Ishikawa (cell line): ENCODE measurements around the gene TBC1D22A.

Experiments used
- CEBPB ChIP-seq: IDR thresholded peaks from 2 replicates; pipeline ENCODE4 v1.6.1; 2012
- EGR1 ChIP-seq: IDR thresholded peaks from 2 replicates; pipeline ENCODE4 v1.6.1; 2012
- EP300 ChIP-seq: IDR thresholded peaks from 2 replicates; pipeline ENCODE4 v1.6.1; 2012; ENCODE audit warnings: borderline replicate concordance
- FOXM1 ChIP-seq: IDR thresholded peaks from 2 replicates; pipeline ENCODE4 v1.6.1; 2012; ENCODE audit warnings: low read depth, borderline replicate concordance
- NFIC ChIP-seq: IDR thresholded peaks from 2 replicates; pipeline ENCODE4 v1.6.1; 2012
- RAD21 ChIP-seq: IDR thresholded peaks from 2 replicates; pipeline ENCODE4 v1.6.1; 2012; ENCODE audit warnings: low read depth
- TAF1 ChIP-seq: IDR thresholded peaks from 2 replicates; pipeline ENCODE4 v1.6.1; 2012; ENCODE audit warnings: low read depth, mild to moderate bottlenecking
- TCF12 ChIP-seq: IDR thresholded peaks from 2 replicates; pipeline ENCODE4 v1.6.1; 2012; ENCODE audit warnings: low read depth
- TEAD4 ChIP-seq: IDR thresholded peaks from 2 replicates; pipeline ENCODE4 v1.6.1; 2012
- YY1 ChIP-seq: IDR thresholded peaks from 2 replicates; pipeline ENCODE4 v1.6.1; 2012; ENCODE audit warnings: low read depth
- ZBTB7A ChIP-seq: IDR thresholded peaks from 2 replicates; pipeline ENCODE4 v1.6.1; 2012; ENCODE audit warnings: low read depth
- TF ChIP-seq, protein P1 (sequence below): IDR thresholded peaks from 2 replicates; pipeline ENCODE4 v1.6.1; 2012; ENCODE audit warnings: low read depth, mild to moderate bottlenecking
- TF ChIP-seq, protein P2 (sequence below): IDR thresholded peaks from 2 replicates; pipeline ENCODE4 v1.6.1; 2012
- TF ChIP-seq, protein P3 (sequence below): IDR thresholded peaks from 2 replicates; pipeline ENCODE4 v1.6.1; 2012

DNA sequence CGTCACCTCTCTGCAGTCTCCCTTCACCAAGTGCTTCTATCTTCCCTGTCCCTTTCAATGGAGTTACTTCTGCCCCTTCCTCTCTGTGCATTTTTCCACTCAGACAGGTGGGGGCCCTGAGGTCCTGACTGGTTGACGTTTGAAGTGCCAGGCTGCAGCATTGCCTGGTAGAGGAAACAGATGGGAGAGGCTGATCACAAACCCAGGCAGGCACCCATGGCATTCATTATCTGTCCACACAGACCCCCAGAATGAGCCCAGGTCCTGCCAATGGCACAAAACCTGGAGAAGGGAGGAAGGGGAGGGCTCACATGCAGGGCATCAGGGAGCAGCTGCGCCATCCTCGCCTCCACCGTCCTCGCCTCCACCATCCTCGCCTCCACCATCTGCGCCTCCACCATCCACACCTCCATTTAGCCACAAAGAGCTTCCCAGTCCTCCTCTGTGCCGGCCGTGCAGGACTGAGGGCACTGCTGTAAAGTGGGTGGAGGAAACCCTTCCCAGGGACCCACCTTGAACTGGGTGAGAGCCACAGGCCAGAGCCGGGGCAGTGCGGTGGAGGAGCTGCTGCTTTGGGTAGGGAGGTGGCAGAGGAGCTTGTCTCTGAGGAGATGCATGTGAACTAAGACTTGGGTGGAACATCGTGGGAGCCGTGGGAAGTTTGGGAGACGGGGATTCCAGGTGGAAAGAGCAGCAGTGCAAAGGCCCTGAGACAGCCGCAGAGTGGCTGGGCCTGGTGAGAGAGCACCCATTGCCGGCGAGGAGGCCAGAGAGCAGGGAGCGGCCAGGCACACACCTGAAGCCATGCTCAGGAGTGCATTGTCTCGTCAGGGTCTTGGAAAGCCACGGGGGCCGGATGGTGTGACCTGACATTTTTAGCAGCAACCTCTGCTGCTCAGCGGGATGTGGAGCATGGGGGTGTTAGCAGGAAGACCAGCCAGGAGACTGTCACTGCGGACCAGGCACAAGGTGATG lies 145.1 kb downstream of the TBC1D22A start:
- TF ChIP-seq TAF1: no peak
- TF ChIP-seq, protein P1, sequence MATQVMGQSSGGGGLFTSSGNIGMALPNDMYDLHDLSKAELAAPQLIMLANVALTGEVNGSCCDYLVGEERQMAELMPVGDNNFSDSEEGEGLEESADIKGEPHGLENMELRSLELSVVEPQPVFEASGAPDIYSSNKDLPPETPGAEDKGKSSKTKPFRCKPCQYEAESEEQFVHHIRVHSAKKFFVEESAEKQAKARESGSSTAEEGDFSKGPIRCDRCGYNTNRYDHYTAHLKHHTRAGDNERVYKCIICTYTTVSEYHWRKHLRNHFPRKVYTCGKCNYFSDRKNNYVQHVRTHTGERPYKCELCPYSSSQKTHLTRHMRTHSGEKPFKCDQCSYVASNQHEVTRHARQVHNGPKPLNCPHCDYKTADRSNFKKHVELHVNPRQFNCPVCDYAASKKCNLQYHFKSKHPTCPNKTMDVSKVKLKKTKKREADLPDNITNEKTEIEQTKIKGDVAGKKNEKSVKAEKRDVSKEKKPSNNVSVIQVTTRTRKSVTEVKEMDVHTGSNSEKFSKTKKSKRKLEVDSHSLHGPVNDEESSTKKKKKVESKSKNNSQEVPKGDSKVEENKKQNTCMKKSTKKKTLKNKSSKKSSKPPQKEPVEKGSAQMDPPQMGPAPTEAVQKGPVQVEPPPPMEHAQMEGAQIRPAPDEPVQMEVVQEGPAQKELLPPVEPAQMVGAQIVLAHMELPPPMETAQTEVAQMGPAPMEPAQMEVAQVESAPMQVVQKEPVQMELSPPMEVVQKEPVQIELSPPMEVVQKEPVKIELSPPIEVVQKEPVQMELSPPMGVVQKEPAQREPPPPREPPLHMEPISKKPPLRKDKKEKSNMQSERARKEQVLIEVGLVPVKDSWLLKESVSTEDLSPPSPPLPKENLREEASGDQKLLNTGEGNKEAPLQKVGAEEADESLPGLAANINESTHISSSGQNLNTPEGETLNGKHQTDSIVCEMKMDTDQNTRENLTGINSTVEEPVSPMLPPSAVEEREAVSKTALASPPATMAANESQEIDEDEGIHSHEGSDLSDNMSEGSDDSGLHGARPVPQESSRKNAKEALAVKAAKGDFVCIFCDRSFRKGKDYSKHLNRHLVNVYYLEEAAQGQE: no peak
- TF ChIP-seq EP300: no peak
- no peak for TF ChIP-seq RAD21
- TF ChIP-seq TCF12: no peak
- no peak for TF ChIP-seq ZBTB7A
- no peak for TF ChIP-seq EGR1
- no peak for TF ChIP-seq NFIC
- no peak for TF ChIP-seq YY1
- TF ChIP-seq, protein P2, sequence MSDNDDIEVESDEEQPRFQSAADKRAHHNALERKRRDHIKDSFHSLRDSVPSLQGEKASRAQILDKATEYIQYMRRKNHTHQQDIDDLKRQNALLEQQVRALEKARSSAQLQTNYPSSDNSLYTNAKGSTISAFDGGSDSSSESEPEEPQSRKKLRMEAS: no peak
- TF ChIP-seq FOXM1: no peak
- no peak for TF ChIP-seq CEBPB
- TF ChIP-seq, protein P3, sequence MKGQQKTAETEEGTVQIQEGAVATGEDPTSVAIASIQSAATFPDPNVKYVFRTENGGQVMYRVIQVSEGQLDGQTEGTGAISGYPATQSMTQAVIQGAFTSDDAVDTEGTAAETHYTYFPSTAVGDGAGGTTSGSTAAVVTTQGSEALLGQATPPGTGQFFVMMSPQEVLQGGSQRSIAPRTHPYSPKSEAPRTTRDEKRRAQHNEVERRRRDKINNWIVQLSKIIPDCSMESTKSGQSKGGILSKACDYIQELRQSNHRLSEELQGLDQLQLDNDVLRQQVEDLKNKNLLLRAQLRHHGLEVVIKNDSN: no peak
- no peak for TF ChIP-seq TEAD4
